Smooth muscle cell of the brain vasculature (primary cell): ENCODE data around the gene MOGAT1.
"Not testable (repeated sequence)": the region's sequence is repeated elsewhere in the genome, so short reads cannot be mapped to it uniquely, and the experiment has no call there.

Source experiments
- DNase-seq: peaks from one replicate; pipeline ENCODE4 v3.0.0-alpha.2; 2012; ENCODE audit warnings: low read depth, low spot score

The MOGAT1 gene

GRCh38 chr2:222670191-222671038 lies 1.0 kb upstream of the MOGAT1 start:
- no peak for DNase-seq

- DNase-seq: no peak
These were observed 577 bp downstream of the MOGAT1 start for GRCh38 chr2:222672068-222672401.

- no peak for DNase-seq
These were observed 1.8 kb downstream of the MOGAT1 start for GRCh38 chr2:222673273-222673672.

- DNase-seq: no peak
These were observed 2.4 kb downstream of the MOGAT1 start for GRCh38 chr2:222673883-222674282.

- DNase-seq: no peak
These were observed 6.5 kb downstream of the MOGAT1 start for GRCh38 chr2:222677981-222678380.

- DNase-seq: no peak
These were observed 12.3 kb downstream of the MOGAT1 start for GRCh38 chr2:222683805-222684204.

GRCh38 chr2:222686086-222686750 lies 14.8 kb downstream of the MOGAT1 start:
- no peak for DNase-seq

GRCh38 chr2:222688917-222689316 lies 17.5 kb downstream of the MOGAT1 start:
- DNase-seq: no peak

- no peak for DNase-seq
These were observed 17.9 kb downstream of the MOGAT1 start for GRCh38 chr2:222689322-222689721.

- DNase-seq: peak; percentile 61
These were observed 19.2 kb downstream of the MOGAT1 start for GRCh38 chr2:222690564-222691200.

GRCh38 chr2:222693413-222693812 lies 22.0 kb downstream of the MOGAT1 start:
- not testable (repeated sequence) for DNase-seq

- no peak for DNase-seq
These were observed 22.4 kb downstream of the MOGAT1 start for GRCh38 chr2:222693837-222694236.

GRCh38 chr2:222698276-222698675 lies 26.8 kb downstream of the MOGAT1 start:
- no peak for DNase-seq

GRCh38 chr2:222701233-222701632 lies 29.8 kb downstream of the MOGAT1 start:
- DNase-seq: no peak

GRCh38 chr2:222701721-222702131 lies 30.3 kb downstream of the MOGAT1 start:
- no peak for DNase-seq

- no peak for DNase-seq
These were observed 31.6 kb downstream of the MOGAT1 start for GRCh38 chr2:222703091-222703490.

GRCh38 chr2:222703886-222704285 lies 32.4 kb downstream of the MOGAT1 start:
- DNase-seq: no peak

GRCh38 chr2:222706616-222707015 lies 35.2 kb downstream of the MOGAT1 start:
- DNase-seq: no peak

GRCh38 chr2:222707102-222707688 lies 35.7 kb downstream of the MOGAT1 start:
- no peak for DNase-seq

GRCh38 chr2:222707689-222708273 lies 36.3 kb downstream of the MOGAT1 start:
- no peak for DNase-seq

GRCh38 chr2:222708274-222708710 lies 36.8 kb downstream of the MOGAT1 start:
- peak; percentile 62 for DNase-seq
